Keratinocyte (primary cell): ENCODE results near the gene NSMCE1. TPM values are rescaled to one million over a fixed set of nuclear protein-coding genes. Genes with fewer than 3 reads are reported as not detected.

ENCODE experiments used
- DNase-seq: peaks from one replicate; pipeline ENCODE4 v3.0.0-alpha.2; 2011; ENCODE audit warnings: low read depth, missing footprints, low spot score
- FAIRE-seq: peaks from 2 replicates; lab custom pipeline; 2011; peaks lifted over from hg19 to GRCh38; lab: Jason Lieb, UNC
- H2AFZ ChIP-seq: 2 replicates; pipeline ENCODE4 v1.6.0; 2012; ENCODE audit warnings: low read length, control low read depth, inconsistent platforms; ENCODE audit not compliant: control insufficient read depth
- H3K27ac ChIP-seq: 2 replicates; pipeline ENCODE4 v1.5.1; 2011; ENCODE audit warnings: low read length; ENCODE audit not compliant: control insufficient read depth, insufficient read depth
- H3K27me3 ChIP-seq: 3 replicates; pipeline ENCODE4 v1.6.0; 2011; ENCODE audit warnings: low read length; ENCODE audit not compliant: control insufficient read depth, insufficient read depth; ENCODE audit errors: extremely low read depth
- H3K36me3 ChIP-seq, 2 experiments: 2 replicates in 1 of 2; 3 replicates in 1 of 2; pipeline ENCODE4 v1.5.1; 2011; ENCODE audit warnings: low read length in 2 of 2, mild to moderate bottlenecking in 1 of 2; ENCODE audit not compliant: control insufficient read depth in 2 of 2, insufficient read depth in 2 of 2; ENCODE audit errors: extremely low read depth in 1 of 2
- H3K4me1 ChIP-seq: 3 replicates; pipeline ENCODE4 v1.5.1; 2011; ENCODE audit warnings: low read length; ENCODE audit not compliant: control insufficient read depth, insufficient read depth; ENCODE audit errors: extremely low read depth
- H3K4me2 ChIP-seq: 3 replicates; pipeline ENCODE4 v1.6.0; 2011; ENCODE audit warnings: low read depth, low read length; ENCODE audit not compliant: control insufficient read depth, insufficient read depth; ENCODE audit errors: extremely low read depth
- H3K4me3 ChIP-seq, 3 experiments: fragments of 200-600 bp in 1 of 3; sonication (generic) in 1 of 3; 2 replicates in 2 of 3; 3 replicates in 1 of 3; pipeline ENCODE4 v1.5.1; 2011 to 2016; ENCODE audit warnings: low read length in 3 of 3, mild to moderate bottlenecking in 3 of 3, control low read depth in 2 of 3, inconsistent platforms in 1 of 3, low read depth in 1 of 3, mixed read lengths in 1 of 3, mixed run types in 1 of 3, moderate library complexity in 1 of 3; ENCODE audit not compliant: control insufficient read depth in 2 of 3, insufficient read depth in 2 of 3; ENCODE audit errors: extremely low read depth in 1 of 3
- H3K79me2 ChIP-seq: 2 replicates; pipeline ENCODE4 v1.6.0; 2012; ENCODE audit warnings: low read length; ENCODE audit not compliant: control insufficient read depth, insufficient read depth
- H3K9ac ChIP-seq: 3 replicates; pipeline ENCODE4 v1.6.0; 2011; ENCODE audit warnings: low read length; ENCODE audit not compliant: control insufficient read depth, insufficient read depth; ENCODE audit errors: extremely low read depth
- H3K9me1 ChIP-seq: 3 replicates; pipeline ENCODE4 v1.6.0; 2011; ENCODE audit warnings: low read length; ENCODE audit not compliant: control insufficient read depth, insufficient read depth; ENCODE audit errors: extremely low read depth
- H3K9me3 ChIP-seq: 2 replicates; pipeline ENCODE4 v1.5.1; 2012; ENCODE audit warnings: low read depth, low read length; ENCODE audit not compliant: control insufficient read depth
- H4K20me1 ChIP-seq: 3 replicates; pipeline ENCODE4 v1.6.0; 2011; ENCODE audit warnings: low read length; ENCODE audit not compliant: control insufficient read depth, insufficient read depth; ENCODE audit errors: extremely low read depth
- CTCF ChIP-seq, 3 experiments: IDR thresholded peaks in 1 of 3; conservative IDR thresholded peaks in 1 of 3; optimal IDR thresholded peaks in 1 of 3; 2 replicates in 2 of 3; 3 replicates in 1 of 3; pipeline versions ENCODE3 to v1.5.1; 2011; ENCODE audit warnings: low read length in 3 of 3, mild to moderate bottlenecking in 3 of 3, moderate library complexity in 2 of 3, control low read depth in 1 of 3, inconsistent platforms in 1 of 3; ENCODE audit not compliant: insufficient read depth in 2 of 3; ENCODE audit errors: extremely low read depth in 1 of 3
- EZH2 ChIP-seq: IDR thresholded peaks from one replicate; pipeline ENCODE4 v1.6.1; 2012; ENCODE audit warnings: inconsistent platforms, mild to moderate bottlenecking, low read length, moderate library complexity
- dilution Hi-C: fragments of 300-500 bp; cut with MboI; formaldehyde crosslinking; loops from one replicate; pipeline ENCODE4 v1.7.0; 2020; ENCODE audit warnings: low sequenced_read_pairs; ENCODE audit not compliant: extremely low pct_ligation_motif_present
- polyA plus RNA-seq, 5 experiments: library from polyadenylated mRNA; depleted of rRNA in 3 of 5; stranded (reverse) in 3 of 5; stranded (forward) in 1 of 5; unstranded in 1 of 5; fragments of >200 nt; gene quantifications; 1 replicate in 1 of 5; 2 replicates in 3 of 5; 3 replicates in 1 of 5; pipeline versions ENCODE4 v1.2.1 to v1.2.3, GENCODE V29; 2011 to 2012; ENCODE audit warnings: missing spikeins in 2 of 5, low read depth in 1 of 5, low replicate concordance in 1 of 5

Gene NSMCE1
- polyA plus RNA-seq, 1 donor (not counting 4 experiments of a cell fraction or from before 2014, with no cell fraction given): 55.9 TPM

- Histone ChIP-seq H3K4me2 (no peak overlapping the region), H3K27ac (no peak overlapping the region), H4K20me1 (no peaks in the 10 kb centered on the region), H3K4me1 (no peaks in the 10 kb centered on the region), H3K4me3 (no peak overlapping the region), H3K36me3 (peaks cover 3 to 6% of the 10 kb centered on the region in 2 experiments), H3K79me2 (no peaks in the 10 kb centered on the region), H3K9me3 (no peaks in the 10 kb centered on the region), H3K27me3 (no peaks in the 10 kb centered on the region), H3K9ac (no peak overlapping the region), H3K9me1 (no peaks in the 10 kb centered on the region), H2AFZ (no peak overlapping the region)
- TF ChIP-seq CTCF (optimal IDR thresholded peaks at IDR 0.05 in 1 of 3, IDR thresholded peaks at IDR 0.05 in 1 of 3, conservative IDR thresholded peaks at IDR 0.05 in 1 of 3; ENCODE audit: extremely low read depth in 1 of 3, insufficient read depth in 2 of 3, low read length in 3 of 3) (no peak), EZH2 (no peak)
- FAIRE-seq (no peak), DNase-seq (no peak)
- dilution Hi-C loops: no loop called here
Measured at GRCh38 chr16:27218756-27219155, 49.8 kb downstream of the NSMCE1 start.

GRCh38 chr16:27217256-27217655 lies 51.3 kb downstream of the NSMCE1 start:
- Histone ChIP-seq H2AFZ (no peak overlapping the region), H3K9ac (no peak overlapping the region), H4K20me1 (no peaks in the 10 kb centered on the region), H3K4me1 (no peaks in the 10 kb centered on the region), H3K36me3 (no peaks in the 10 kb centered on the region), H3K79me2 (no peaks in the 10 kb centered on the region), H3K9me3 (no peaks in the 10 kb centered on the region), H3K4me2 (no peak overlapping the region), H3K9me1 (no peaks in the 10 kb centered on the region), H3K27me3 (no peaks in the 10 kb centered on the region), H3K27ac (no peak overlapping the region), H3K4me3 (no peak overlapping the region)
- DNase-seq: no peak
- dilution Hi-C loops: no loop called here
- TF ChIP-seq CTCF (optimal IDR thresholded peaks at IDR 0.05 in 1 of 3, IDR thresholded peaks at IDR 0.05 in 1 of 3, conservative IDR thresholded peaks at IDR 0.05 in 1 of 3; ENCODE audit: extremely low read depth in 1 of 3, insufficient read depth in 2 of 3, low read length in 3 of 3) (no peak), EZH2 (no peak)
- FAIRE-seq: no peak
